IMR-90 (cell line): Measurements from ENCODE around the gene MIOX. TPM values are rescaled to one million over a fixed set of nuclear protein-coding genes. Genes with fewer than 3 reads are reported as not detected.

Experiments
- ATAC-seq: fragments of 200-7000 bp; cut with Tn5 transposase; 2 replicates; pipeline ENCODE4 v1.9.1; 2020; ENCODE audit warnings: low read depth, mild to moderate bottlenecking, moderate library complexity
- BruUV-seq: library from RNA; stranded (reverse); fragments of 400-500 nt; replicated peaks from 2 replicates; lab custom pipeline; 2021; lab: Mats Ljungman, UMichigan
- CTCF ChIA-PET: fragments of 300-600 bp; formaldehyde crosslinking; extraction: SDS; loops from one replicate; lab custom pipeline; 2021; ENCODE audit warnings: antibody characterized with exemption; lab: Yijun Ruan, JAX
- POLR2A ChIA-PET: fragments of 300-600 bp; sonication (Branson Sonifier 250); formaldehyde crosslinking; loops from one replicate; lab custom pipeline; 2022; ENCODE audit warnings: antibody characterized with exemption; ENCODE audit not compliant: unreplicated experiment; lab: Charles Lee
- DNase-seq: peaks from one replicate; pipeline ENCODE4 v3.0.0; 2013
- H2AFZ ChIP-seq: replicated peaks from 2 replicates; pipeline ENCODE3; 2013; ENCODE audit warnings: low read length, mild to moderate bottlenecking; ENCODE audit not compliant: poor library complexity
- H2AK5ac ChIP-seq: 2 replicates; pipeline ENCODE4 v1.6.1; 2013; ENCODE audit warnings: low read depth, low read length, inconsistent platforms
- H2AK9ac ChIP-seq: replicated peaks from 2 replicates; pipeline ENCODE3; 2013; ENCODE audit warnings: mild to moderate bottlenecking, low read depth, low read length, moderate library complexity; ENCODE audit not compliant: poor library complexity
- H2BK120ac ChIP-seq: 2 replicates; pipeline ENCODE4 v1.6.1; 2013; ENCODE audit warnings: low read depth, low read length, inconsistent platforms
- H2BK15ac ChIP-seq: 3 replicates; pipeline ENCODE4 v1.6.1; 2013; ENCODE audit warnings: low read depth, low read length, inconsistent platforms
- H2BK20ac ChIP-seq: 2 replicates; pipeline ENCODE4 v1.6.1; 2013; ENCODE audit warnings: low read depth, mild to moderate bottlenecking, inconsistent platforms, low read length, moderate library complexity
- H2BK5ac ChIP-seq: 2 replicates; pipeline ENCODE4 v1.6.1; 2013; ENCODE audit warnings: mild to moderate bottlenecking, low read depth, low read length, inconsistent platforms; ENCODE audit not compliant: poor library complexity, severe bottlenecking
- H3K14ac ChIP-seq: replicated peaks from 2 replicates; pipeline ENCODE4 v1.6.1; 2013; ENCODE audit warnings: low read depth, low read length, inconsistent platforms
- H3K18ac ChIP-seq: 2 replicates; pipeline ENCODE4 v1.6.1; 2013; ENCODE audit warnings: low read depth, low read length, control low read depth
- H3K23ac ChIP-seq: 2 replicates; pipeline ENCODE4 v1.6.1; 2013; ENCODE audit warnings: low read depth, low read length, inconsistent platforms
- H3K27ac ChIP-seq: 2 replicates; pipeline ENCODE4 v1.5.1; 2013; ENCODE audit warnings: mild to moderate bottlenecking, control low read depth, low read length; ENCODE audit not compliant: insufficient read depth
- H3K27me3 ChIP-seq: 2 replicates; pipeline ENCODE4 v1.6.1; 2013; ENCODE audit warnings: low read length; ENCODE audit not compliant: control insufficient read depth, insufficient read depth
- H3K36me3 ChIP-seq: 2 replicates; pipeline ENCODE4 v1.6.1; 2013; ENCODE audit warnings: low read length, mixed read lengths; ENCODE audit not compliant: control insufficient read depth, insufficient read depth
- H3K4ac ChIP-seq: 2 replicates; pipeline ENCODE4 v1.6.1; 2013; ENCODE audit warnings: low read depth, low read length, inconsistent platforms
- H3K4me1 ChIP-seq: 2 replicates; pipeline ENCODE4 v1.6.1; 2013; ENCODE audit warnings: low read length, mixed read lengths; ENCODE audit not compliant: control insufficient read depth, insufficient read depth
- H3K4me2 ChIP-seq: 2 replicates; pipeline ENCODE4 v1.6.1; 2013; ENCODE audit warnings: low read depth, mild to moderate bottlenecking, control low read depth, low read length, moderate library complexity
- H3K4me3 ChIP-seq: 2 replicates; pipeline ENCODE4 v1.5.1; 2013; ENCODE audit warnings: low read depth, mild to moderate bottlenecking, control low read depth, low read length, moderate library complexity; ENCODE audit not compliant: insufficient read depth
- H3K56ac ChIP-seq: 2 replicates; pipeline ENCODE4 v1.6.1; 2013; ENCODE audit warnings: low read length, inconsistent platforms; ENCODE audit not compliant: insufficient read depth; ENCODE audit errors: extremely low read depth
- H3K79me1 ChIP-seq, 2 experiments: 2 replicates each; pipeline ENCODE4 v1.6.1; 2013; ENCODE audit warnings: low read length in 2 of 2, inconsistent platforms in 1 of 2, low read depth in 1 of 2
- H3K9ac ChIP-seq: 2 replicates; pipeline ENCODE4 v1.6.1; 2013; ENCODE audit warnings: low read depth, low read length, control low read depth
- H3K9me1 ChIP-seq: 2 replicates; pipeline ENCODE4 v1.6.1; 2013; ENCODE audit warnings: low read length, inconsistent platforms; ENCODE audit not compliant: insufficient read depth
- H3K9me3 ChIP-seq: 2 replicates; pipeline ENCODE4 v1.6.1; 2013; ENCODE audit warnings: low read length; ENCODE audit not compliant: control insufficient read depth, insufficient read depth
- H4K20me1 ChIP-seq: 2 replicates; pipeline ENCODE4 v1.6.1; 2013; ENCODE audit warnings: low read length, inconsistent platforms; ENCODE audit not compliant: insufficient read depth
- H4K5ac ChIP-seq: 2 replicates; pipeline ENCODE4 v1.6.1; 2013; ENCODE audit warnings: mild to moderate bottlenecking, low read depth, low read length, control low read depth
- H4K8ac ChIP-seq, 2 experiments: 2 replicates each; pipeline ENCODE4 v1.6.1; 2013; ENCODE audit warnings: low read depth in 2 of 2, low read length in 2 of 2, control low read depth in 1 of 2, inconsistent platforms in 1 of 2
- H4K91ac ChIP-seq: 2 replicates; pipeline ENCODE4 v1.6.1; 2013; ENCODE audit warnings: low read depth, low read length, inconsistent platforms; ENCODE audit not compliant: insufficient read depth
- CEBPB ChIP-seq: IDR thresholded peaks from 2 replicates; pipeline ENCODE4 v1.6.1; 2012; ENCODE audit warnings: low read depth, low read length, improper control_type of control experiment
- CHD1 ChIP-seq: IDR thresholded peaks from 2 replicates; pipeline ENCODE4 v1.6.1; 2012; ENCODE audit warnings: low read depth, low read length, improper control_type of control experiment
- FOS ChIP-seq: fragments of 150-350 bp; IDR thresholded peaks from 2 replicates; pipeline ENCODE4 v1.6.1; 2016; ENCODE audit warnings: low read depth, low read length
- MAZ ChIP-seq: IDR thresholded peaks from 2 replicates; pipeline ENCODE4 v1.6.1; 2012; ENCODE audit warnings: low read depth, mild to moderate bottlenecking, low read length, improper control_type of control experiment, moderate library complexity, borderline replicate concordance
- MXI1 ChIP-seq: IDR thresholded peaks from 2 replicates; pipeline ENCODE4 v1.6.1; 2012; ENCODE audit warnings: low read depth, mild to moderate bottlenecking, low read length, moderate library complexity, borderline replicate concordance
- POLR2A ChIP-seq: IDR thresholded peaks from 2 replicates; pipeline ENCODE4 v1.6.1; 2012; ENCODE audit warnings: mild to moderate bottlenecking, low read depth, low read length
- WGBS, 2 experiments: methylation state at CpG; one replicate each; pipeline versions ENCODE4 v1.1.5 to v1.1.7; 2013; ENCODE audit warnings: missing lambda C conversion rate in 2 of 2; ENCODE audit not compliant: insufficient read length in 1 of 2; ENCODE audit errors: extremely low coverage in 2 of 2; 5-methylcytosine and 5-hydroxymethylcytosine counted together
- dilution Hi-C: fragments of 300-500 bp; cut with HindIII; formaldehyde crosslinking; loops from one replicate; pipeline ENCODE4 v1.14.3; 2018; ENCODE audit warnings: low sequenced_read_pairs; ENCODE audit not compliant: unreplicated experiment
- in situ Hi-C: fragments of 300-500 bp; cut with MboI; formaldehyde crosslinking; loops from 3 replicates; pipeline ENCODE4 v1.14.3; 2019; ENCODE audit warnings: low sequenced_read_pairs, inconsistent platforms, mixed read lengths
- intact Hi-C: fragments of 100-400 bp; cut with micrococcal nuclease; formaldehyde crosslinking; loops from 2 replicates; pipeline ENCODE4 v1.10.0; 2022
- polyA plus RNA-seq, 3 experiments: library from polyadenylated mRNA; depleted of rRNA; stranded (reverse); fragments of >200 nt; gene quantifications; 2 replicates each; pipeline ENCODE4 v1.2.3, GENCODE V29; 2012; ENCODE audit warnings: low replicate concordance in 1 of 3
- total RNA-seq: library from RNA; depleted of rRNA; stranded (reverse); fragments of >200 nt; gene quantifications from 2 replicates; pipeline ENCODE4 v1.2.3, GENCODE V29; 2012

The MIOX gene
- total and polyA plus RNA-seq, 2 of the 4 experiments (the other 2 are of a cell fraction), result not detected

DNA sequence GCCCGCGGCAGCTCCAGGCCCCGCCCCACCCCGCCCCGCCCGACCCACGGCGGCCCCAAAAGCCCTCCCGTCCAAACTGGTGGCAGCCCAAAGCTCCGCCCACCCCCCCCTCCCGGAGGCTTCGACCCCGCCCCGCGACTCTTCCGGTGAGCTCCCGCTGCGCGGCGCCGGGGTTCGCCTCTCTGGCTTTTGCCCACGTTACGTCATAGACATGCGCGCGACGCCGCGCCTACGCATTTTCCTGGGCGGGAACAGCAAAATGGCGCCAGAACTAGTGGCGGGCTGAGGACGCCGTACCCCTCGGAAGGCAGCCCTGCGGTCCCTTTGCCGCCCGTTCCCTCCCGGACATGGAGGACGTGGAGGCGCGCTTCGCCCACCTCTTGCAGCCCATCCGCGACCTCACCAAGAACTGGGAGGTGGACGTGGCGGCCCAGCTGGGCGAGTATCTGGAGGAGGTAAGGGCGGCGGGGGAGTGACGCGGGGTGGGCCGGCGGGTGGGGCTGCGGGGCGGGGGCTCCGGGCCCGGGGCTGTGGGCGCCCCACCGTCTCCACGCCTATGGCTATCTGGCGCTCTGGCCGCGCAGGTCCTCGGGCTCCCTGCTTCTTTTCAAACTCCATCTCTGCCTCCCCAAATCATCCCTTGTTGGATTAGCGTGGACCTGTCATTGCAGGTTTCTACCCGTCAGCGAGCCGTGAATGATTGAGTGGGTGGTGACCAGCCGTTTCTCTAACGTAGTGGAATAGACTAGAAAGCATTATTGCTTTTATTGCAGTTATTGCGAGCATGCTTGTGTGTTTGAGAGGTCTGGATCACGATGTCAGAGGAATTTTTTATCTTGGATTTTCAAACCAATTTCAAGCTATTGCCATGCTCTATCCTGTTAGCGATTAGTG lies 21.6 kb downstream of the MIOX start, which contains the start of gene NCAPH2:
NCAPH2 (plus strand) TSS at position 234 of the 894 bp plus-strand sequence; CDS start at position 348, 114 bp downstream.
- POLR2A ChIA-PET, result interaction anchor here (0.6 to 0.9 kb wide), 3 partner anchors 15 to 86 kb away, joined by 3 to 4 read pairs (median 3); partner anchors contain the start of gene SCO2
- ATAC-seq (peak; percentile 81), DNase-seq (peak; percentile 95)
- Histone ChIP-seq H3K36me3 (peaks cover 16% of the 10 kb centered on the region), H3K4me1 (peaks cover 4% of the 10 kb centered on the region), H3K4me2 (peak within 1 kb of the TSS; percentile 95), H3K14ac (peak within 1 kb of the TSS; percentile 87), H2BK15ac (peak within 1 kb of the TSS; percentile 0; the same call in 1 of the 3 replicates), H3K27me3 (no peaks in the 10 kb centered on the region), H2BK5ac (peak within 1 kb of the TSS; percentile 92), H3K18ac (peak within 1 kb of the TSS; percentile 81; the same call in 1 of the 2 replicates), H3K79me1 (peaks cover 19 to 57% of the 10 kb centered on the region in 2 experiments), H2BK120ac (peak within 1 kb of the TSS; percentile 73), H4K8ac (peak within 1 kb of the TSS; percentile 90 to 96), H3K9ac (peak within 1 kb of the TSS; percentile 98), H3K9me1 (peaks cover 4% of the 10 kb centered on the region; the same call in 1 of the 2 replicates), H3K4ac (peak within 1 kb of the TSS; percentile 97), H4K5ac (peak within 1 kb of the TSS; percentile 98), H3K27ac (peak within 1 kb of the TSS; percentile 95), H3K4me3 (peak within 1 kb of the TSS; percentile 100), H3K23ac (peak within 1 kb of the TSS; percentile 72), H4K20me1 (no peaks in the 10 kb centered on the region; the same call in 1 of the 2 replicates), H3K56ac (peak within 1 kb of the TSS; percentile 81), H2BK20ac (no peak within 1 kb of the TSS), H2AFZ (peak within 1 kb of the TSS; percentile 99), H3K9me3 (no peaks in the 10 kb centered on the region), H2AK9ac (peak within 1 kb of the TSS; percentile 100), H2AK5ac (peak within 1 kb of the TSS; percentile 97), H4K91ac (peak within 1 kb of the TSS; percentile 86)
- BruUV-seq, result no TSS peak
- intact Hi-C loops, result no loop called here
- TF ChIP-seq MXI1 (peak; percentile 57; the same call in 1 of the 2 replicates), POLR2A (peak; percentile 57), CHD1 (no peak), CEBPB (peak; percentile 46; the same call in 1 of the 2 replicates), FOS (no peak), MAZ (peak; percentile 92)
- CTCF ChIA-PET, result interaction anchor here (0.6 to 1.7 kb wide), 5 partner anchors 10 to 55 kb away, joined by 3 to 6 read pairs (median 3); partner anchors contain the start of gene SCO2
- in situ Hi-C loops, result no loop called here
- dilution Hi-C loops, result no loop called here
- WGBS, 2 experiments, result 1% methylated on average over 15 of the region's 76 CpGs; no CpG with 5 or more reads in 1 of the 2 experiments
